Vagina (tissue), 2 donors: ENCODE data around the gene FUT7. TPM values are rescaled to one million over a fixed set of nuclear protein-coding genes. Genes with fewer than 3 reads are reported as not detected.

ENCODE experiments used
- DNase-seq, 2 donors: peaks; one replicate each; pipeline ENCODE4 v3.0.0-alpha.2; 2017; ENCODE audit errors: extremely low spot score in 2 of 2
- H3K27ac ChIP-seq: fragments of 200-600 bp; sonication (generic); one replicate; pipeline ENCODE4 v1.5.1; 2019
- H3K27me3 ChIP-seq: fragments of 200-600 bp; sonication (generic); one replicate; pipeline ENCODE4 v1.5.1; 2019
- H3K36me3 ChIP-seq, 2 donors: fragments of 200-600 bp; sonication (generic); one replicate each; pipeline ENCODE4 v1.5.1; 2017 to 2019
- H3K4me1 ChIP-seq: fragments of 200-600 bp; sonication (generic); one replicate; pipeline ENCODE4 v1.5.1; 2019
- H3K4me3 ChIP-seq, 2 donors: fragments of 200-600 bp; sonication (generic); 1 replicate in 1 of 2; 2 replicates in 1 of 2; pipeline ENCODE4 v1.5.1; 2016 to 2019
- H3K9me3 ChIP-seq: fragments of 200-600 bp; sonication (generic); one replicate; pipeline ENCODE4 v1.5.1; 2019
- CTCF ChIP-seq, 3 experiments: fragments of 450-650 bp in 2 of 3; fragments of 200-600 bp in 1 of 3; sonication (generic) in 1 of 3; IDR thresholded peaks; one replicate each; pipeline ENCODE4 v1.5.1; 2017 to 2019; ENCODE audit warnings: antibody characterized with exemption in 3 of 3, mild to moderate bottlenecking in 2 of 3, moderate library complexity in 2 of 3
- POLR2A ChIP-seq, 2 donors: fragments of 450-650 bp; IDR thresholded peaks; one replicate each; pipeline ENCODE4 v1.6.1; 2017; ENCODE audit warnings: antibody characterized with exemption in 2 of 2, mild to moderate bottlenecking in 2 of 2, moderate library complexity in 2 of 2
- POLR2AphosphoS5 ChIP-seq, 2 donors: sonication (generic); formaldehyde crosslinking; IDR thresholded peaks; one replicate each; pipeline ENCODE4 v1.9.0; 2017; ENCODE audit warnings: antibody characterized with exemption in 2 of 2, mild to moderate bottlenecking in 2 of 2, low read depth in 1 of 2; ENCODE audit not compliant: insufficient read depth in 1 of 2
- intact Hi-C: fragments of 100-400 bp; cut with DNase I; formaldehyde crosslinking; loops from one replicate; pipeline ENCODE4 v1.15.1; 2023
- total RNA-seq: library from RNA; depleted of rRNA; stranded (reverse); fragments of >200 nt; gene quantifications from one replicate; pipeline ENCODE4 v1.2.3, GENCODE V29; 2016

Gene FUT7
- total RNA-seq, 1 donor from 2014 or later: not detected

GRCh38 chr9:137052293-137052692 lies 20.4 kb upstream of the FUT7 start:
- Histone ChIP-seq H3K36me3 (no peaks in the 10 kb centered on the region), H3K9me3 (no peaks in the 10 kb centered on the region), H3K27ac (no peak overlapping the region), H3K27me3 (no peaks in the 10 kb centered on the region), H3K4me3 (no peak overlapping the region), H3K4me1 (peaks cover 43% of the 10 kb centered on the region)
- no peak for TF ChIP-seq CTCF (IDR thresholded peaks at IDR 0.05)
- no peak for TF ChIP-seq POLR2AphosphoS5 (IDR thresholded peaks at IDR 0.05; ENCODE audit: insufficient read depth in 1 of 2, low read depth in 1 of 2)
- intact Hi-C loops: no loop called here
- no peak for DNase-seq

GRCh38 chr9:137051145-137051724 lies 19.3 kb upstream of the FUT7 start:
- no peaks in the 10 kb centered on the region for H3K9me3 ChIP-seq
- no peaks in the 10 kb centered on the region for H3K27me3 ChIP-seq
- no peak overlapping the region for H3K4me3 ChIP-seq
- intact Hi-C loops: no loop called here
- TF ChIP-seq POLR2A (IDR thresholded peaks at IDR 0.05) (no peak), CTCF (IDR thresholded peaks at IDR 0.05) (no peak), POLR2AphosphoS5 (IDR thresholded peaks at IDR 0.05; ENCODE audit: insufficient read depth in 1 of 2, low read depth in 1 of 2) (no peak)
- peaks cover 46% of the 10 kb centered on the region for H3K4me1 ChIP-seq
- H3K36me3 ChIP-seq: no peaks in the 10 kb centered on the region
- DNase-seq: no peak
- H3K27ac ChIP-seq: no peak overlapping the region

GRCh38 chr9:137050570-137050969 lies 18.7 kb upstream of the FUT7 start:
- Histone ChIP-seq H3K36me3 (no peaks in the 10 kb centered on the region), H3K27me3 (no peaks in the 10 kb centered on the region), H3K4me1 (peaks cover 44% of the 10 kb centered on the region), H3K9me3 (no peaks in the 10 kb centered on the region), H3K27ac (no peak overlapping the region), H3K4me3 (no peak overlapping the region)
- DNase-seq: no peak
- intact Hi-C loops: no loop called here
- TF ChIP-seq POLR2AphosphoS5 (IDR thresholded peaks at IDR 0.05; ENCODE audit: insufficient read depth in 1 of 2, low read depth in 1 of 2) (no peak), CTCF (IDR thresholded peaks at IDR 0.05) (no peak), POLR2A (IDR thresholded peaks at IDR 0.05) (no peak)

GRCh38 chr9:137049544-137050449 lies 17.9 kb upstream of the FUT7 start:
- H3K4me1 ChIP-seq: peaks cover 43% of the 10 kb centered on the region
- intact Hi-C loops: no loop called here
- H3K27me3 ChIP-seq: no peaks in the 10 kb centered on the region

More at GRCh38 chr9:137049544-137050449, 17.9 kb upstream of the FUT7 start:
- no peaks in the 10 kb centered on the region for H3K36me3 ChIP-seq
- no peak overlapping the region for H3K4me3 ChIP-seq
- H3K27ac ChIP-seq: no peak overlapping the region
- no peak for DNase-seq
- no peaks in the 10 kb centered on the region for H3K9me3 ChIP-seq
- peak in 1 of 3 experiments; percentile 12 for TF ChIP-seq CTCF (IDR thresholded peaks at IDR 0.05)
- no peak for TF ChIP-seq POLR2A (IDR thresholded peaks at IDR 0.05)
